NCI-H2196 (cell line): Measurements from ENCODE around the gene RYR3.

Source experiments
- DNase-seq: peaks from one replicate; lab custom pipeline; 2025; ENCODE audit not compliant: unreplicated experiment; lab: John Stamatoyannopoulos, UW

Gene RYR3

GRCh38 chr15:33310481-33311311 lies at the start of gene RYR3:
TSS of gene RYR3 (plus strand) at chr15:33310967. CDS start at chr15:33311046, 79 bp downstream.
- DNase-seq, result no peak

- no peak for DNase-seq
Measured at GRCh38 chr15:33262306-33262705, 48.5 kb upstream of the RYR3 start.

GRCh38 chr15:33277689-33278088 lies 33.1 kb upstream of the RYR3 start:
- no peak for DNase-seq

DNA sequence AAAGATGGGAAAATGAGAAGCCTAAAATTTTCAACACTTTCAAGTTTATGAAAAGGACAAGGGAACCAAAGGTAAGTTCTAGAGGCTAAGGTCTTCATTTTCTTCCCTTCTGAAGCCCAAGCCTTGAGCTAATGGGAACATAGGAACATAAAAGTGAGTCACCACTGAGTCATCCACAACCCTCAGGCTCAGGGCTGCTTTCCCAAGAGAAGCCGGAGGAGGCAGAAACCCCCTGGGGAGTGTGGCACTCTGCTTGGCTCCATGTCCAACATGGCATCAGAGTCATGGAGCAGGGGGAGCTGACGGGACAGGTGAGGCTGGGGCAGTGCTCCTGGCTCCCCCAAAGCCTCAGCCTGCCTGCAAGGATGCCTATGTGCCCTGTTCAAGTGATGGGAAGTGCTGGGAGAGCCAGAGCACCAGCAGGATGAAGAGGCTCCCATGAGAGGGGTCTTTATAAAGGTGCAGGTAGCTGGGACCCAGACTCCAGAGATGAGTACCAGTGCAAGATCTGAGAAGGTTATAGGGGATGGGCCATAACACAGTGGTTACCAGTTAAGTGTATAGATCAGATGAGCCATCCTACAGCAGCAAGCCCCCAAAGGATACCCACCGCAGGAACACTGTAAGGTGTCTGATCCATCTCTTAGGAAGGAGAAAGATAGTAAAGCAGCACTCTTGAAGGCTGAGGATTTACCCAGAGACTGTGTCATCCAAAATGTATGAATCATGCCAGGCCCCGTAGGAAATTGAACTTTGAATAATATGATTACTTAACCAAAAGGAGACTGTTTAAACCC lies 31.8 kb upstream of the RYR3 start:
- DNase-seq, result no peak

DNA sequence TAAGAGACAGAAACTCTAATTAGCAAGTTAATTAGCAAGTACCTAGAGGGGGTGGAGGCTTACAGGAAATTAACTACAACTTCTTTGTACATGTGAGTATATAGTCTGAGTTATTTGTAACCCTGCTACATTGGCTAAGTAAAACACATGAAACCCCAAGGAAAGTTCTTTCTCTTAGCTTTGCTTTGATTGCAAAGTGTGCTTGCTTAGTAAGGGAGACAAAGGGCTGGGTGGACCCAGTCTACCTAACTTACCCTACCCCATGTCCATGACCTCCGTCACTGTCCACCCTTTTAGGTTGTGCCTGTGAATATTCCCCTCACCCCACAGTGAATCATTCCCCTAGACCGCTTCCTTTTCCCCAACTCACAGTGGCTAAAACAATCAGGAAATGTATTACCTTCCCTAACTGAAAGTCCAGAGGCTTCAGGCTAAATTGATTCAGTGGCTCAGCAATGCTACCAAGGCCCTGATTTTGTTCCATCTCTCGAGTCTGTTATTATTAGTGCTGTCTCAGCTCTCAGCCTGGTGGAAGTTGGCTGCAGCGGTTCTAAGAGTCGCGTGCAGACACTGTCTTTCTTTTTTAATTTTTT lies 31.1 kb upstream of the RYR3 start:
- DNase-seq, result no peak

- no peak for DNase-seq
Measured at GRCh38 chr15:33282226-33283020, 28.3 kb upstream of the RYR3 start.

DNA sequence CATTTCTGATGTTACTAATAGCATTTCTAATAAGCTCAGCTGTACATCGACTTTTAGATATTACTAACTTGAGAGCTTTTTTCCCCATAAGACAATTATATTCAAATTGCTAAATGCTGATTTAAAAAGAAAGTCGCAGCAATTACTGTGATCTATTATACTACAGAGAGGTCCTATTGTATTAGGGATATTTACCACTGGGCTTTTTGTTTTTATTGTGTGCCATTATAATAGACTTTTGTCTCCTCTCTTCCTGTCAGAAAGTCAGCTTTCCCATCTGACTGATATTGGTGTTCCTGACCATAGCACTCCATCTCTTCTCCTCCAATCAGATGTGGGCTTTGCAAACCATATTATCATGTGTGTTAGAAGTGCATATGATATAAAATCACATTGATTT lies 27.2 kb upstream of the RYR3 start:
- DNase-seq, result no peak

DNA sequence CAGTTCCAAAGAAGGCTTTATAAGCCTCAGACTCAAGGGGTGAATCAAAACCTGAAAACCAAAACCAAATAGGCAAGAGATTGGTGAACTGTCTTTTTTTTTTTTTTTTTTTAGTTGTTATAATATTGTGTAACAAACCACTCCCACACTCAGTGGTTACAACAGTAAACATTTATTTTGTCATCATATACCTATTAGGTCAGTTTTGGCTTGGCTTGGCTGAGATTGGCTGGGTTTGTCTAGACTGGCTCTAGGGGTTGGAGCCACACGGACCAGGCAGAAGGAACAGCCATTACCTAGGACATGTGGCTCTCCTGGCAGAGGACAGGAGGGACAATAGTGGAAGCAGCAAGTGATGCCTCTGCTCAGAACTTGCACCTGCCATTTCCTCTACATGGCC lies 26.4 kb upstream of the RYR3 start:
- DNase-seq, result no peak

DNA sequence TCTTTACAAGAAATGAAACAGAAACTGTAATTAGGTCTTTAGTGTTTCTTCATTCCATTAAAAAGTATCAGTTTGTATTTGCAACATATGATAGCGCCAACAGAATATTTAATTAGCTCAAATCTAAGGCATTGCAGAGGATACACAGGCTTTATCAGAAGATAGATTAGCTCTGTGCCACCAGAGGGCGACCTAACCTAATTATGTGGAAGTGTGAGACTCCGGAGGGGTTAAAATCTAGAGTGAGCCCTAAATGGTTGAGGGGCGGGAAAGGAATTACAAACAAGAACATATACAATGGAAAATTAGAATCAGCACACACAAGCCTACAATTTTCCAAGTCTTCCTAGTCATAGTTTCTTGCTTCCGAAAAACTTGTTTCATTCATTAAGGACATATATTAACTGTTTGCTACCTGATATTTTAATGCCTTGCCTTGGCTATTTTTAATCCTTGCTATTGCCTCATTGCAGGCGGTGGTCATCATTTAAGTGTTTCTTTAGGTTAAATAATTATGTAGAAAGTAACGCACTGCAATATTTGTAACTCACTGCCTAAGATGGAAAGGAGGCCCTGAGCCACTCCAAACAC lies 18.0 kb upstream of the RYR3 start:
- DNase-seq, result peak; percentile 22

DNA sequence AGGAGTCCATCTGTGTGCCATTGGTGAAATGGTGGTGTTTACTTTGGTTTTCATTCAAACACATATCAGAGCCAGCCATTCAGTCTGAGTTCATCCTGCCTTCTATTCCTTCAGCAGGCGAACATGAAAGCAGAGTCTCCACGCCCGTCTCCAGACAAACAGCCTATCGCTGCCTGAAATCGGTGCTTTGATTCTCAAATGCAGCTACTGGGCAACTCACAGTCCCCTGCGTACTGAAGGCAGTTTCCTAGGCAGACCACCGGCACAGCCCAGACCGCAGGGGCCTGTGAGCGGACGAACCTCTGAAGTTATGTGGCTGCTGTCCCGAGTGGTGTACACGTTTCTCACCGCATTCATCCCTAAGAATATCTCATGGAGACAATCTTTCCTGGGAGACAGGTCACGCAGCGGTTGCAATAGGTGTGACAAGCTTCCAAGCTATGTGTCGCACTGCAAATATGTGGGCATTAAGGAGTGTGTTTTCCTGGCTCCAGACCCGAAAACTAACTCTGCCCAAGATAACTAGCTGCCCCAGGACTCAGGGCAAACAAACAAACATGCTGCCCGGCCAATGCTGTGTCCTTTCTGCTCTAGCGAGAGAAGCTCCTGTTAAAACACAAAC lies 16.9 kb upstream of the RYR3 start:
- DNase-seq, result no peak

- no peak for DNase-seq
Measured at GRCh38 chr15:33296050-33296449, 14.7 kb upstream of the RYR3 start.

- DNase-seq, result no peak
Measured at GRCh38 chr15:33296856-33297255, 13.9 kb upstream of the RYR3 start.

- DNase-seq, result no peak
Measured at GRCh38 chr15:33298631-33299030, 12.1 kb upstream of the RYR3 start.

GRCh38 chr15:33304924-33305323 lies 5.8 kb upstream of the RYR3 start:
- no peak for DNase-seq

- DNase-seq, result no peak
Measured at GRCh38 chr15:33309602-33310276, 1.0 kb upstream of the RYR3 start.

- no peak for DNase-seq
Measured at GRCh38 chr15:33311312-33311971, 675 bp downstream of the RYR3 start.

GRCh38 chr15:33313491-33313890 lies 2.7 kb downstream of the RYR3 start:
- DNase-seq, result no peak

- DNase-seq, result no peak
Measured at GRCh38 chr15:33314069-33314468, 3.3 kb downstream of the RYR3 start.

- no peak for DNase-seq
Measured at GRCh38 chr15:33315044-33315443, 4.3 kb downstream of the RYR3 start.
